Measurements from ENCODE around the gene ABCA8. TPM values are rescaled to one million over a fixed set of nuclear protein-coding genes. Genes with fewer than 3 reads are reported as not detected.
"Not testable (repeated sequence)": the region's sequence is repeated elsewhere in the genome, so short reads cannot be mapped to it uniquely, and the experiment has no call there.

ABCA8 gene
- polyA plus RNA-seq, 2 of the 4 experiments (the other 2 are of a cell fraction): 0.26 to 0.34 TPM

DNA sequence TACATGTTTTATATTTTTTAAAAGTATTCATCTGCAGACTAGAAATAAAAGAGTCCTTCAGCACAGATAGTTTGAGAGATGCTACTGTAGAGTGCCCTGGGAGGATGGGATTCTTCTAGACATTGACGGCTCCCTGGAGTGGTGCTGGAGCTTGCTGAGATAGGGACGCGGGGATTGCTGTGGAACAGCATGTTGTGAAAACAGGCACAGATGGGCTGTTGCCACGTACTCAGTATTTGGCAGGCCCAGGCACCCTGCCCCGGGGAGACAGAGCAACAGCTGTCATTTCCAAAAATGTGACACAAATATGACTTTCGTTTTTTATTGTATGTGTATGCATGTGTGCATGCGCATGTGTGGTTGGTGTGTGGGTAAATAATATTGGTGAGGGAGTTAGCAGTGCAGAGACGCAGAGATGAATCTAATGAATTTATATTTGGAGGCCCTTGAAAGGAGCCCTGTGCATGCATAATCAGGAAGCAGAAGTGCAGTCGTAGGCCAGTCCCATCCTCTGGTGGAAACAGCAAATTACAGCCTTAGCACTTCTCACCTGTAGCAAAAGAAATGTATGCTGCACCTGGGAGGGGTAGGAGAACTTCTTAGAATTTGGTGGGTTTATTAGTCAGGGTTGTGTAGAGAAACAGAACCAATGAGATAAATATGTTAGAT lies 6.2 kb upstream of the ABCA8 start:
- H3K9me3 ChIP-seq: 0 out of 3 replicates have a peak, but pooled peaks cover 5% of the 10 kb centered on the region
- 50% methylated on average over 9 of the region's 9 CpGs for WGBS (ENCODE audit: missing lambda C conversion rate)
- H3K4me3 ChIP-seq: no peak overlapping the region
- H3K4me2 ChIP-seq: no peak overlapping the region
- DNase-seq (ENCODE audit: low read depth in 1 of 2, low spot score in 1 of 2) (no peak), FAIRE-seq (no peak), ATAC-seq (no peak)
- CTCF ChIA-PET: interaction anchor here (1.2 kb wide), 1 partner anchor 175 kb away, joined by 3 read pairs; no protein-coding TSS in a partner anchor
- POLR2A ChIA-PET: no interaction called here
- TF ChIP-seq ZFP36 (IDR thresholded peaks at IDR 0.05; ENCODE audit: borderline replicate concordance, partially characterized antibody): no peak
- no peak for TF ChIP-seq GATA3 (IDR thresholded peaks at IDR 0.05; ENCODE audit: borderline replicate concordance)
- no peak for TF ChIP-seq TP53 (CRISPR knock-in tag; IDR thresholded peaks at IDR 0.05)
- no peak for TF ChIP-seq POLR2AphosphoS2 (conservative IDR thresholded peaks at IDR 0.05; ENCODE audit: low read length)
- TF ChIP-seq NFE2L2 (conservative IDR thresholded peaks at IDR 0.05; ENCODE audit: low read length): no peak
- TF ChIP-seq POLR2A (IDR thresholded peaks at IDR 0.05; ENCODE audit: low read length): no peak
- TF ChIP-seq KDM5A (IDR thresholded peaks at IDR 0.05): no peak
- TF ChIP-seq PHF8 (IDR thresholded peaks at IDR 0.05; ENCODE audit: borderline replicate concordance, low read depth): no peak
- TF ChIP-seq HDAC2 (IDR thresholded peaks at IDR 0.05): no peak
- TF ChIP-seq EHF (CRISPR knock-in tag; IDR thresholded peaks at IDR 0.05): no peak
- no peak for TF ChIP-seq MAZ (IDR thresholded peaks at IDR 0.05; ENCODE audit: borderline replicate concordance, low read depth, low read length)
- TF ChIP-seq CBX2 (IDR thresholded peaks at IDR 0.05; ENCODE audit: borderline replicate concordance, low read depth): no peak
- TF ChIP-seq CBX8 (IDR thresholded peaks at IDR 0.05): no peak
- TF ChIP-seq CHD2 (IDR thresholded peaks at IDR 0.05; ENCODE audit: low read length, partially characterized antibody): no peak
- H3K27ac ChIP-seq: no peak overlapping the region
- no peaks in the 10 kb centered on the region for H3K4me1 ChIP-seq

DNA sequence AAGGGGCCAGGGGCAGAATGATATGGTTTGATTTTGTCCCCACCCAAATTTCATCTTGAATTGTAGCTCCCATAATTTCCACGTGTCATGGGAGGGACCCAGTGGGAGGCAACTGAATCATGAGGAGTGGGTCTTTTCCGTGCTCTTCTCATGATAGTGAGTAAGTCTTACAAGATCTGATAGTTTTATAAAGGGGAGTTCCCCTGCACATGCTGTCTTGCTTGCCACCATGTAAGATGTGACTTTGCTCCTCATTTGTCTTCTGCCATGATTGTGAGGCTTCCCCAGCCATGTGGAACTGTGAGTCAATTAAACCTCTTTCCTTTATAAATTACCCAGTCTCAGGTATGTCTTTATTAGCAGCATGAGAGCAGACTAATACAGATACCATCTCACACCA lies 3.9 kb upstream of the ABCA8 start:
- CTCF ChIA-PET: interaction anchor here (0.9 kb wide), 1 partner anchor 24 kb away, joined by 3 read pairs; no protein-coding TSS in a partner anchor
- H3K4me3 ChIP-seq; ATAC-seq; POLR2A ChIA-PET; H3K9me3 ChIP-seq; H3K4me1 ChIP-seq; FAIRE-seq; H3K4me2 ChIP-seq; H3K27ac ChIP-seq; DNase-seq (ENCODE audit: low read depth in 1 of 2, low spot score in 1 of 2): not testable (repeated sequence)
- WGBS (ENCODE audit: missing lambda C conversion rate): 11% methylated on average over 2 of the region's 2 CpGs

DNA sequence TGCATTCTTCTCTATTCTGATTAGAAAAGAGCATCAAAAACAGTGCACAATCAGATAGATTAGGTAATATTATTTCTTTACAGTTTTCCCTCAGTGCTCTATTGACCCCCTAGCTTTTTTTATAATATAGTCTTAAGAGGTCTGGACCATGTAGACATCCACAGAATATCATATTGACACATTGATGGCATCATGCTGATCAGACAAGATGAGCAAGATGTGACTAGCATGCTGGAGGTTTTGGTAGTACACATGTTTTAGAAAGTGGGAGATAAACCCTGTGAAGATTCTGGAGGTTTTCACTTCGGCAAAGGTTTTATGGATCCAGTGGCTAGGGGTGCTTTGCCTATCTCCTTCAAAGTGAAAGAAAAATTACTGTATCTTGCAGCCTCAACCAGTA lies 2.8 kb upstream of the ABCA8 start:
- H3K4me1 ChIP-seq: no peaks in the 10 kb centered on the region
- no peak for FAIRE-seq
- 0 out of 3 replicates have a peak, but pooled peaks cover 5% of the 10 kb centered on the region for H3K9me3 ChIP-seq
- H3K27ac ChIP-seq: no peak overlapping the region
- WGBS (ENCODE audit: missing lambda C conversion rate): 48% methylated on average over 1 of the region's 1 CpG
- DNase-seq (ENCODE audit: low read depth in 1 of 2, low spot score in 1 of 2): no peak
- no peak overlapping the region for H3K4me3 ChIP-seq
- POLR2A ChIA-PET: no interaction called here
- CTCF ChIA-PET: interaction anchor here (1.4 kb wide), 1 partner anchor 53 kb away, joined by 3 read pairs; no protein-coding TSS in a partner anchor
- H3K4me2 ChIP-seq: no peak overlapping the region
- no peak for TF ChIP-seq ZFP36 (IDR thresholded peaks at IDR 0.05; ENCODE audit: borderline replicate concordance, partially characterized antibody)
- no peak for ATAC-seq

DNA sequence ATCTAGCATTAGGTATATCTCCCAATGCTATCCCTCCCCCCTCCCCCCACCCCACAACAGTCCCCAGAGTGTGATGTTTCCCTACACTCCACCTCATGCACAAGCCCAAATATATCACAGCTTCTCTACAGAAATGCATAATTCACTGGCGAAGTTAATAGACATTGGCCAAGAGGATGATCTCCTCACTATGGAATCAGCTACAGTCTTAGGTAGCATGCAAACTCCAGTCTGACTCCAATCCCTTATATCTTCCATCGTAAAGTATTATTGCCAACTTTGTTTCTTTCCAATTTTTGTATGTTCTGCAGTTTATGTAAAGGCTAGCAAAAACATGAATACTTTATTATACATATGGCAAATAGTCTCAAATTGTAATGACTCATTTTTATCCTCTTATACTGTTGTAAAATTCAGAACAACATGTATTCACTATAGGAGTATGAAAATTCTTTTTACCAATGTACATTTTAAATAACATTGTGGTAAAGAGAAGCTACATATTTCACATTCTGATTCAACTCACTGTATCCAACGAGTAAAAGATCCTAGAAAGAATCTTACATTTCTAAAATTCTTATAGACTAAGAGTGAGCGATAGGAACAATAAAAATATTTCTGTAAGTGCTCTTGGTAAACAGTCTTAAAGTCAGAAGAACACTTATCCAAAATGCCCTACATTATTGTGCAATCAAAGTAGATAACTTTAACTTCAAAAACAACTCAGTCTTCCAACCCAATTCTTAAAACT lies 871 bp downstream of the ABCA8 start:
- DNase-seq (ENCODE audit: low read depth in 1 of 2, low spot score in 1 of 2): no peak
- CTCF ChIA-PET: interaction anchor here (0.9 to 1.2 kb wide), 2 partner anchors 177 to 282 kb away, joined by 3 read pairs; no protein-coding TSS in a partner anchor
- POLR2A ChIA-PET: no interaction called here
- Histone ChIP-seq H3K4me1 (no peaks in the 10 kb centered on the region), H3K9me3 (0 out of 3 replicates have a peak, but pooled peaks cover 2% of the 10 kb centered on the region), H3K27ac (no peak overlapping the region), H3K4me2 (no peak overlapping the region; the same call in 1 of the 3 replicates), H3K4me3 (no peak overlapping the region)
- ATAC-seq: no peak
- TF ChIP-seq CEBPB (IDR thresholded peaks at IDR 0.05) (0 out of 4 replicates have a peak, but pooled peaks of 1 of the 2 experiments have one; percentile 22), HOXA7 (CRISPR knock-in tag; IDR thresholded peaks at IDR 0.05) (no peak)
- WGBS (ENCODE audit: missing lambda C conversion rate): 31% methylated on average over 4 of the region's 4 CpGs
- FAIRE-seq: no peak
